PC-3 (cell line): ENCODE measurements around the gene OPTN.

ENCODE experiments used
- EZH2 ChIP-seq: fragments of 300-600 bp; sonication (generic); IDR thresholded peaks from one replicate; pipeline ENCODE4 v1.6.1; 2017; ENCODE audit warnings: antibody characterized with exemption, mild to moderate bottlenecking, low read length; ENCODE audit not compliant: unreplicated experiment
- TF ChIP-seq, protein P1 (sequence below): fragments of 300-600 bp; sonication (generic); conservative IDR thresholded peaks from 2 replicates; pipeline ENCODE4 v1.5.1; 2017; ENCODE audit warnings: antibody characterized with exemption, low read depth, mild to moderate bottlenecking, low read length

DNA sequence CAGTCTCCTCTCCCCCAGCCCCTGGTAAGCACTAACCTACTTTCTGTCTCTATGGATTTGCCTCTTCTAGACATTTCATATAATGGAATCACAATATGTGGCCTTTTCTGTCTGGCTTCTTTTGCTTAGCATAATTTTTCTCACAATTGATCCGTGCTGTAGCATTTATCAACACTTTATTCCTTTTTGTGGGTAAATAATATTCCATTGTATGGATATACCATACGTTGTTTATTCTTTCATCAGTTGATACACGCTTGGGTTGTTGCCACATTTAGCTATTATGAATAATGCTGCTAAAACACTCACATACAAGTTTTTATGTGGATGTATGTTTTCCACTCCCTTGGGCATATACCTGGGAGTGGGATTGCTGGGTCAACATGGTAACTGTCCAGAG, 87.2 kb downstream of the OPTN start:
- TF ChIP-seq, protein P1, sequence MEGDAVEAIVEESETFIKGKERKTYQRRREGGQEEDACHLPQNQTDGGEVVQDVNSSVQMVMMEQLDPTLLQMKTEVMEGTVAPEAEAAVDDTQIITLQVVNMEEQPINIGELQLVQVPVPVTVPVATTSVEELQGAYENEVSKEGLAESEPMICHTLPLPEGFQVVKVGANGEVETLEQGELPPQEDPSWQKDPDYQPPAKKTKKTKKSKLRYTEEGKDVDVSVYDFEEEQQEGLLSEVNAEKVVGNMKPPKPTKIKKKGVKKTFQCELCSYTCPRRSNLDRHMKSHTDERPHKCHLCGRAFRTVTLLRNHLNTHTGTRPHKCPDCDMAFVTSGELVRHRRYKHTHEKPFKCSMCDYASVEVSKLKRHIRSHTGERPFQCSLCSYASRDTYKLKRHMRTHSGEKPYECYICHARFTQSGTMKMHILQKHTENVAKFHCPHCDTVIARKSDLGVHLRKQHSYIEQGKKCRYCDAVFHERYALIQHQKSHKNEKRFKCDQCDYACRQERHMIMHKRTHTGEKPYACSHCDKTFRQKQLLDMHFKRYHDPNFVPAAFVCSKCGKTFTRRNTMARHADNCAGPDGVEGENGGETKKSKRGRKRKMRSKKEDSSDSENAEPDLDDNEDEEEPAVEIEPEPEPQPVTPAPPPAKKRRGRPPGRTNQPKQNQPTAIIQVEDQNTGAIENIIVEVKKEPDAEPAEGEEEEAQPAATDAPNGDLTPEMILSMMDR = no peak
- no peak for TF ChIP-seq EZH2
